ENCODE measurements around the gene TRPM2.

The TRPM2 gene

GRCh38 chr21:44322621-44323325 is 30.6 kb upstream of the TRPM2 start:
- DNase-seq, result no peak

DNA sequence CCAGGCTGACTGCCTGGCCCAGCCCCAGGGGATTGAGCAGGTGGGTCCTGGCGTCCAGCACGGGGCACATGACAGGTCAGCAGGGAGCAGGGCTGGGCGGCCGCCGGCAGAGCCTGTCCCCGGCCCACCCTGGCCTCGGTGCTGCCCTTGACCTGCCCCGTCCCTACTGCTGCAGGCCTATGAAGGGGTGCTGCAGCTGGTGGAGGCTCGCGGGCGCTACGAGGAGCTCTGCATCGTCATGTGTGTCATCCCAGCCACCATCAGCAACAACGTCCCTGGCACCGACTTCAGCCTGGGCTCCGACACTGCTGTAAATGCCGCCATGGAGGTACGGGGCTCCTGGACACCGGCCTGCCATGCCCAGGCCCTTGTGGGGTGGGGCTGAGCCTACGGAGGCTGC is 29.8 kb upstream of the TRPM2 start:
- DNase-seq, result no peak

GRCh38 chr21:44324106-44324853 is 29.1 kb upstream of the TRPM2 start:
- no peak for DNase-seq

GRCh38 chr21:44324854-44325107 is 28.6 kb upstream of the TRPM2 start:
- no peak for DNase-seq

DNA sequence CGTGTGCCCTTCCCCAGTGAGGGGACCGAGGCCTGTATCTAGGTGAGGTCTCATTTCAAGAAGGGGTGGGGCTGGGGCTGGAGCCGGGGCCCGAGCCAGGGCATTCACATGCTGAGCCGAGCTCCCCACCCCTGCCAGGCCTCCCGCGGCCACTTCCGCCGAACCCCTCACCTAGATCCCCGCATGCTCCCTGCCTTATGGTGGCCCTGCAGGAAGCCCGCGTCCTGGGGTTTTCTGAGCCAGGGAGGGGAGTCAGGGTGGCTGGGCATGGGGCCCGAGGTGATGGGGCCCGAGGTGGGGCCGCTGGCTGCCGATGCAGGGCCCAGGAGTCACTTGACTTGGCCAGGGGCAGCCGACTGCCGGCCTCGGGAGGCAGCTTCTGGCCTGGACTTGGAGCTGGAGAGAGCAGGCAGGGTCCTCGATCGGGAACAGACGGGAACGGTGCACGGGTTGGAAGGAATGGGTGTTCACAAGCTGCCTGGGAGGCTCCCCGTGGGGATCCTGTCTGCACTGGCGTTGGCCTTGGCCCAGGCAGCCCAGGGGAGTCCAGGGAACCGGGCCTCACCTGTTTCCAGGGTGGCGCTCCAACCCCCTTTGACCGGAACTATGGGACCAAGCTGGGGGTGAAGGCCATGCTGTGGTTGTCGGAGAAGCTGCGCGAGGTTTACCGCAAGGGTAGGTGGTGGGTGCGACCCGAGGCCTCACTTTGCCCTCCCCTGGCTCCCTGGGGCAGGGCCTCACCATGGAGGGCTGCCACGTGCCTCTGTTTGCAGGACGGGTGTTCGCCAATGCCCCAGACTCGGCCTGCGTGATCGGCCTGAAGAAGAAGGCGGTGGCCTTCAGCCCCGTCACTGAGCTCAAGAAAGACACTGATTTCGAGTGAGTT is 27.8 kb upstream of the TRPM2 start:
- no peak for DNase-seq

DNA sequence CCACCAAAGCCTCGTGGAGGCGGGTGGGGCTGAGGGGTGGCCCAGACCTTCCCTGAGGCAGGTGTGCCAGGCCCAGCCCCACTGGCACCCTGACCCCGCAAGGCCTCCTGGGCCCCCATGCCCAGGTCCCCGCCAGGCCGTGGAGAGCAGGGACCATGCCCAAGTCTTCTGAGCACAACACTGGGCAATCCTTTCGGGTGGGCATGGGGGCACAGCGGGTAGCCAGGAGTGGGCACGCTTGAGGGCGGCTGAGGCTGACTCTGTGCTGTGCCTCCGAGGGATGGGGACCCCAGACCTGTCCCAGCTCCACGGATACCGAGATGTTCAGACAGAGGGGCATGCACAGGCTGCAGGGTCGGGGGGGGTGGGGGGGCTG is 27.2 kb upstream of the TRPM2 start:
- DNase-seq, result no peak

DNA sequence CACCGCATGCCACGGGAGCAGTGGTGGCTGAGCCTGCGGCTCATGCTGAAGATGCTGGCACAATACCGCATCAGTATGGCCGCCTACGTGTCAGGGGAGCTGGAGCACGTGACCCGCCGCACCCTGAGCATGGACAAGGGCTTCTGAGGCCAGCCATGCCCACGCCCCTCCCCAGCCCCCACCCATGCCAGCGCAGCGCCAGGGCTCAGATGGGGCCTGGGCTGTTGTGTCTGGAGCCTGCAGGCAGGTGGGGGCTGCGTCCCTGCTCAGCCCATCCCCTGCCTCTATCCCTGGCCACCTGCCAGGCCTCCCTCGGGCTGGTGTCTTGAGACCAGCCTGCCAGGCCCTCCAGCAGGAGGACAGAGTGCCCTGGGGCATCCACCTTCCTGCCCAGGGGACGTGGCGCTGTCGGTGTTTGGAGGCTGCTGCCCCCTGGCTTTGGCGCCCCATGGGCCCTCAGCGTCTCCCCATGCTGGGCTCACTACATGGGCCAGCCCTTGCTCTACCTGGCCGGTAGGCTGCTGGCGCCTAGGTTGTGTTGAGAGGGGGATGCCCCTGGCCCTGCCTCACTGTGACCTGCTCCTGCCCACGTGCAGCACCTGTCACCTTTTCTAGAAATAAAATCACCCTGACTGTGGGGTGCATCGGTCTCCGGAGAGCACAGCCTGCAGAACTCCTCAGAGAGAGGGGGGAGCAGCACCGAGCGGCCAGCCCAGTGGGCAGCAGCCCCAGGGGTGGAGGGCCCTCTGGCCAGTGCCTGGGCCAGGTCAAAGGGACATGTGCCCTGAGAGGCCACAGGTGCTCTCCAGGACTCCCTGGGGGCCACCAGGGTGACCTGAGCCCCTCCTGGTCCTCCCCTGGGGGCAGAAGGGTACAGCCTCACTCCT is 26.5 kb upstream of the TRPM2 start:
- DNase-seq, result no peak

GRCh38 chr21:44327603-44327974 is 25.8 kb upstream of the TRPM2 start:
- no peak for DNase-seq

DNA sequence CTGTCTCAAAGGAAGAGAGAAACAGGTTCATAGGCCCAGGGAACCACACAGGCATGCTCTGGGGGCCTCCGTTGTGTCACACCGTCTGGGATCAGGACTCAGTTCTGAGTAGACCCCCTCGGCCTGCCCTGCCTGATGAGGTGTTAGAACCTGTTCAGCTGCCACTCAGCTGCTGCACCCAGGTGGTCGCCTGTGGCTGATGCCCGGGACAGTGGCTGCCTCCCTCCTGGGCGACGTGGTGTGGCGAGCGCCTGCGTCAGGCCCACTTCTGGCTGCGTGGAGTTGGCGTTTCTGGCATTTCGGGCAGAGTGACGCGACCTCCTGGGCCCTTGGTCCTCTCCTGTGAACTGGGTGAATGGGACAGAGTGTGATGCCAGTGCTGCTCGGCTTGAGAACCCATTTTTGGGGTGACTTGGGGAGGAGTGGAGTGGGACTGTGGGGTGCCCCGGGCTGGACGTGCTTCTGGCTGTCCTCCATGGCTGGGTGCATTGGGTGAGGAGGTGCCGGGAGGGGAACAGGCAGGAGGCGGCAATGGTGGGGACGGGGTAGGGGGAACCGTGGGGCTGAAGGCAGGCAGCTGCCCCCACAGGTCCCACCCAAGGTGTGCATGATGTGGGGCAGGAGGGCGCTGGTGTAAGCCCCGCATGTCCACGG is 25.1 kb upstream of the TRPM2 start:
- no peak for DNase-seq

DNA sequence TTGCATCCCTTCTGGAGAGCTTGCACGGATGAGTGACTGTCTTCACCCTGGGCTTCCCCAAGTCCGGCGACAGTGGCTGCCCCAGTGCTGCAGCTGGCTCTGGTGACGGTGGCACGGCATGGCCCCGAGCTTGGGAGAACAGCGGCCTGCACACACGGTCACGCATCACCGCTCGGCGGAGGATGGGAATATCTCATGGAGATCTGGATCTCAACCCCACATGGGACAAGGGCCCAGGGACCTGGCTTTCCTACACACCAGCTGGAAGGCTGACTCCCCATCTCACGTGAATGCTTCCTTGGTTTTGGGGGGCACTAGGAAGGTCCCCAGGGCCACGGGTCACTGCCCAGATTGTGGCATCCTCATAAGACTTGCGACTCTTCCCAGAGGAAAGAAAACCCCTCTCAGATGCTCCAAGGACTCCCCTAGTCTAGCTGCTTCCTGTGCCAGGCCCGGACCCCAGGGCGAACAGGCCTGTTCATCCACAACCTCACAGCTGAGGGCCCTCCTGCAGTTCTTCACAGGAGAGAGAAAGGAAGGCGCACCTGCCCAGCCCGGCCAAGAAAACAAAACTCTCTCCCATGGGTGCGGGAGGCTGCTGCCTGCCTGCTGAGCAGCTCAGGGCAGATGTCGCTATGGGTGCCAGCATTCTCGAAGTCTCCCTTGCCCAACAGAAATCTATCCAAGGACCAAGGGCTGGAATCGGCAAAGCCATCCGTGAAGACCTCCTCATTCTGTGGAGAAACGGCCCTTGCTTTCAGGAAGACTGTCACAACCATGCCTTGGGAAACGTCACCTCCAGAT is 24.1 kb upstream of the TRPM2 start:
- DNase-seq, result no peak

- no peak for DNase-seq
Observed at GRCh38 chr21:44329971-44330681, 23.3 kb upstream of the TRPM2 start.

DNA sequence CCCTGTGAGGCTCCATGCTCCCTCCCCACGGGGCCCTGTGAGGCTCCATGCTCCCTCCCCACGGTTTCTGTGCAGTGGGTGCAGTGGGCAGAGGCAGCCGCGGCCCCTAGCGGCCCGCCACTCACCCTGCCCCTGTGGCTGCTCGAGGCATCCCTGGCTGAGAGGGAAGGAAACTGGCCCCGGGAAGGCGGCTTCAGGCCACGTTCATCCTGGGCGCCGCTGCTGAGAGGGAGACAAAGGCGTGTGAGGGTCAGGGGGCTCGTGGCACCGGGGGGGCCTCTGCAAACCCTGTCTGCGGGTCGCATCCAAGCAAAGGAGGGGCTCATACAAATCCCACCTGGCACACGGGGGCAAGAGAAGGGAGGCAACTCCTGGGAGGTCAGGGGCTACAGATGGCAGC is 22.7 kb upstream of the TRPM2 start:
- no peak for DNase-seq

GRCh38 chr21:44331209-44331608 is 22.2 kb upstream of the TRPM2 start:
- no peak for DNase-seq

DNA sequence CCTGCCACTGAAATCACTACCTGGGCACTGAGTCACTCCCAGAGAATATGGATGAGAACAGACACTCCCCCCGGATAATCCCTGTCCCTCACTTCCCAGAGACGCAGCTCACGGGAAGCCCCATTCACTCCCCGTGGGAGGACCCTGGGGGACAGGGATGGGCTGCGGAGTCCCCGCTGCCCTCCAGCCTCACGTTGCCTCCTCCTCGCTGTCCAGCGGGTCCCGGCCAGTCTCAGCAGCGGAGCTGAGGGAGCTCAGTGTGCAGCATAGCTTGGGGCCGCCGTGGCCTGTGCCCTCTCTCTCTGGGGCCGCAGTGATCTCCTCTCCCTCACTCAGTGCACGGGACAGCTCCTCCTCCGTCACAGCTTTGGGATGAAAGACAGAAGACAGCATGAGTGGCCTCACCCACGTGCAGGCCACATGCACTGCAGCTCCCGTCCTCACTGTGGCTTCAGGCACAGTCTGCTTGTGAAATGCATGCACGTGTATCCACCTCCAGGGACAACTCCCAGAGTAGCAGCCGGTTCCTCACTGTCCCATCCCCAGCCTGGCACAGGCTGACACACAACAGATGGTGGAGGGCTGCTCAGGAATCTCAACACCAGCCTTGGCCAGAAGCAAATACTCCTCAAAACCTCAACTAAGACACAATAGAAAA is 21.6 kb upstream of the TRPM2 start:
- no peak for DNase-seq

GRCh38 chr21:44332383-44332782 is 21.0 kb upstream of the TRPM2 start:
- DNase-seq, result no peak

GRCh38 chr21:44332965-44333364 is 20.5 kb upstream of the TRPM2 start:
- no peak for DNase-seq

DNA sequence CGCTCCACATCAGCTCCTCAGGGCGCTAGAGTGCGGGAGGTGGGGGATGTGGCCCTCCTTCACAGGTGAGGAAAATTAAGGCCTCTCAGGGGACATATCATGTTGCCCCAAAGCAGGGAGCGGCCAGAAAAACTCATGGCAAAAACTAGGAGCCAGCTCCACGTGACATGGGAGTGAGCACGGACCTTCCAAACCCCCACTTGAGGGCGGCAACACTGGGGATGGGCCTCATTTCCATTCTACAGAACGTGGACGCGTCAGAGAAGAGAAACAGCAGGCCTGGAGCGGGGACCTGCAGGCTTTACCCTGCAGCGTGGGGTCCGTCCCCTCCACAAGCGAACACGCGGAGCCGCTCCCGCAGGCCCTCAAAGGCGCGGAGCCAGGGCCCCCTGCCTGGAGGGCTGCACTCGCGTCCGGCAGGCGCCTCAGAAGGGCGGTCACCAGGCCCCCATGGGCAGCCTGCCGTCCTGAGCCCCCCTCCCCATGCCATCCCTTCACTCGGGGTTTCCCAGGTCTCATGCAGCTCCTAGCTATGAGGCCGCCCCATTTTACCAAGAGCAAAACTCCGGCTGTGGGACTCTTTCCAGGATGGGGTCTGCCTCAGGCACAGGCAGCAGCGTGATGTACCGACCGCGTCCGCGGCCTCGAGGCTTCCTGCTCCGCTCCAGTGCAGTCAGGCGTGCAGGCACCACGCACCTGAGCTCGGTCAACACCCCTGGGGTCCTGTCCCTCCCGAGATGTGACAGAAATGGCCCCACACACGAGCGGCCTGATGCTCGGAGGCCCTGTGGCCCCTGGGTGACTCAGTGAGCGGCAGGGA is 19.7 kb upstream of the TRPM2 start:
- no peak for DNase-seq

DNA sequence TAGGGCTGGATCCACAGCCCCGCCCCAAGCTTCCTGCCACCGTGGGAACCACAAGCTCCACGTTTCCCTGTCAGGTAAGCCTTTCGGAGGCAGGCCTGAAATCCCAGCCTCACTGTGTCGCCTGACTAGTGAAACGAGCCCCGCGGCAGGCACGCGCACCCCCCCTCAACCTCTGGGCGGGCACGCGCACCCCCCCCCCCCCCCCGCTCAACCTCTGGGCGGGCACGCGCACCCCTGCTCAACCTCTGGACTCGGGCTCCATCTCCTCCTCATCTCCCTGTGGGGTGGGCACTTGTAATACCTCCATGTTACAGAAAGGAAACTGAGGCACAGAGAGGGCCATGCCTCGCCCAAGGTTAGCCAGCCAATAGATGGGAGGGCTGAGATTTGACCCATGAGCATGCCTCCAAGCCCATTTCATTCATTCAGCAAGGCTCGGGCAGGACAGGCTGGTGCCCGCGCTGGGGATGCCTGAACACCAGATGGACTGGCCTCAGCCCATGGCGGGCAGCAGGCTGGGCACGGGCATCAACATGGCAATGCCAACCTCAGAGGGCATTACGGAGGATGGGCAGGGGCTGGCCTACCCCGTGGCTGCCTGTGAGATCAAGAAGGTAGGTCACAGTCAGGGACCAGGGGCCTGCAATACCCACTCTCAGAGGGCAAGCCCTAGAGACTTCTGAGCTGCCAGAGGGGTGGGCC is 18.9 kb upstream of the TRPM2 start:
- DNase-seq, result no peak
